ENCODE measurements around the gene USP37. TPM values are rescaled to one million over a fixed set of nuclear protein-coding genes. Genes with fewer than 3 reads are reported as not detected.

USP37 gene
- polyA plus RNA-seq, 2 of the 4 experiments (the other 2 are of a cell fraction), result 5.1 to 12.8 TPM

- no peak for FAIRE-seq
- ATAC-seq, result no peak
- Histone ChIP-seq H3K27ac (no peak overlapping the region), H3K4me1 (peaks cover 6% of the 10 kb centered on the region), H3K4me2 (no peak overlapping the region), H3K4me3 (no peak overlapping the region), H3K9me3 (no peaks in the 10 kb centered on the region)
- no peak for TF ChIP-seq SMC3 (IDR thresholded peaks at IDR 0.05)
- no peak for TF ChIP-seq PBX3 (IDR thresholded peaks at IDR 0.05)
- no peak for TF ChIP-seq HMGXB4 (CRISPR knock-in tag; IDR thresholded peaks at IDR 0.05; ENCODE audit: borderline replicate concordance)
- TF ChIP-seq ZNF302 (CRISPR knock-in tag; IDR thresholded peaks at IDR 0.05), result no peak
- no peak for TF ChIP-seq RCOR1 (IDR thresholded peaks at IDR 0.05; ENCODE audit: low read depth, low read length)
- no peak for TF ChIP-seq NFE2L2 (conservative IDR thresholded peaks at IDR 0.05; ENCODE audit: low read length)
- TF ChIP-seq E2F6 (IDR thresholded peaks at IDR 0.05; ENCODE audit: borderline replicate concordance, low read depth), result no peak
- no peak for TF ChIP-seq POLR2AphosphoS2 (conservative IDR thresholded peaks at IDR 0.05; ENCODE audit: low read length)
- no peak for TF ChIP-seq ZSCAN20 (CRISPR knock-in tag; IDR thresholded peaks at IDR 0.05)
- no peak for TF ChIP-seq MAX (IDR thresholded peaks at IDR 0.05)
- TF ChIP-seq EP300 (IDR thresholded peaks at IDR 0.05), result no peak
- no peak for TF ChIP-seq BHLHE40 (IDR thresholded peaks at IDR 0.05; ENCODE audit: low read depth, low read length)
- TF ChIP-seq USF2 (IDR thresholded peaks at IDR 0.05), result no peak
- no peak for TF ChIP-seq MYC (IDR thresholded peaks at IDR 0.05; ENCODE audit: borderline replicate concordance, low read length)
- TF ChIP-seq BCL3 (IDR thresholded peaks at IDR 0.05), result no peak
- no peak for TF ChIP-seq KDM5A (IDR thresholded peaks at IDR 0.05)
- ChIA-PET CTCF (interaction anchor here (0.8 to 1.3 kb wide), 4 partner anchors 16 to 43 kb away, joined by 3 to 5 read pairs (median 3); no protein-coding TSS in a partner anchor), POLR2A (no interaction called here)
- WGBS (ENCODE audit: missing lambda C conversion rate), result 64% methylated on average over 7 of the region's 9 CpGs
- DNase-seq (ENCODE audit: low read depth in 1 of 2, low spot score in 1 of 2), result no peak
Observed at GRCh38 chr2:218423584-218423983, 144.6 kb downstream of the USP37 start.

GRCh38 chr2:218422403-218423086 is 145.6 kb downstream of the USP37 start:
- H3K4me1 ChIP-seq, result peaks cover 6% of the 10 kb centered on the region
- no peak overlapping the region for H3K27ac ChIP-seq
- TF ChIP-seq MAFK (IDR thresholded peaks at IDR 0.05; ENCODE audit: partially characterized antibody) (no peak), HEYL (CRISPR knock-in tag; IDR thresholded peaks at IDR 0.05) (no peak), HOXA7 (CRISPR knock-in tag; IDR thresholded peaks at IDR 0.05) (no peak), MAZ (IDR thresholded peaks at IDR 0.05; ENCODE audit: borderline replicate concordance, low read depth, low read length) (no peak), NR3C1 (IDR thresholded peaks at IDR 0.05) (no peak), CHD4 (IDR thresholded peaks at IDR 0.05; ENCODE audit: borderline replicate concordance) (no peak), EHMT2 (IDR thresholded peaks at IDR 0.05; ENCODE audit: low read depth) (no peak), PBX3 (IDR thresholded peaks at IDR 0.05) (no peak), USF2 (IDR thresholded peaks at IDR 0.05) (no peak), FOSB (CRISPR knock-in tag; IDR thresholded peaks at IDR 0.05) (no peak), EHF (CRISPR knock-in tag; IDR thresholded peaks at IDR 0.05) (no peak)
- no peak overlapping the region for H3K4me2 ChIP-seq
- no peak for DNase-seq (ENCODE audit: low read depth in 1 of 2, low spot score in 1 of 2)
- no peaks in the 10 kb centered on the region for H3K9me3 ChIP-seq
- no peak for ATAC-seq
- CTCF ChIA-PET, result interaction anchor here (0.8 to 1.2 kb wide), 3 partner anchors 9 to 44 kb away, joined by 3 read pairs; no protein-coding TSS in a partner anchor
- H3K4me3 ChIP-seq, result no peak overlapping the region
- WGBS (ENCODE audit: missing lambda C conversion rate), result 81% methylated on average over 7 of the region's 9 CpGs
- FAIRE-seq, result no peak
- POLR2A ChIA-PET, result no interaction called here
